Hepatic stellate cell (primary cell): Measurements from ENCODE around the gene TJP2.

Experiments used
- DNase-seq: peaks from one replicate; pipeline ENCODE4 v3.0.0; 2011; ENCODE audit warnings: low spot score

The TJP2 gene

GRCh38 chr9:69173891-69174615 is at the start of gene TJP2:
TJP2 (plus strand) TSS chr9:69174277; CDS start chr9:69174373, 96 bp downstream.
- DNase-seq = peak; percentile 70

GRCh38 chr9:69130456-69131441 is 43.3 kb upstream of the TJP2 start:
- DNase-seq = peak; percentile 57

- peak; percentile 66 for DNase-seq
Measured at GRCh38 chr9:69131682-69132081, 42.4 kb upstream of the TJP2 start.

- no peak for DNase-seq
Measured at GRCh38 chr9:69132361-69132760, 41.7 kb upstream of the TJP2 start.

GRCh38 chr9:69134412-69134811 is 39.7 kb upstream of the TJP2 start:
- DNase-seq = no peak

GRCh38 chr9:69136185-69136584 is 37.9 kb upstream of the TJP2 start:
- DNase-seq = no peak

- no peak for DNase-seq
Measured at GRCh38 chr9:69136779-69137178, 37.3 kb upstream of the TJP2 start.

- DNase-seq = no peak
Measured at GRCh38 chr9:69137311-69137710, 36.8 kb upstream of the TJP2 start.

- no peak for DNase-seq
Measured at GRCh38 chr9:69139596-69139995, 34.5 kb upstream of the TJP2 start.

- no peak for DNase-seq
Measured at GRCh38 chr9:69140123-69140735, 33.8 kb upstream of the TJP2 start.

- DNase-seq = no peak
Measured at GRCh38 chr9:69141851-69142250, 32.2 kb upstream of the TJP2 start.

GRCh38 chr9:69143291-69143690 is 30.8 kb upstream of the TJP2 start:
- DNase-seq = no peak

GRCh38 chr9:69145144-69145715 is 28.8 kb upstream of the TJP2 start:
- DNase-seq = no peak

GRCh38 chr9:69147041-69147834 is 26.8 kb upstream of the TJP2 start:
- DNase-seq = no peak

- DNase-seq = peak; percentile 53
Measured at GRCh38 chr9:69149321-69149807, 24.7 kb upstream of the TJP2 start.

GRCh38 chr9:69151506-69151905 is 22.6 kb upstream of the TJP2 start:
- no peak for DNase-seq

GRCh38 chr9:69153707-69154521 is 20.2 kb upstream of the TJP2 start:
- no peak for DNase-seq

GRCh38 chr9:69155341-69156030 is 18.6 kb upstream of the TJP2 start:
- DNase-seq = no peak

- DNase-seq = peak; percentile 60
Measured at GRCh38 chr9:69157751-69158466, 16.2 kb upstream of the TJP2 start.
